Neural progenitor cell (in vitro differentiated cells): ENCODE data around the gene SLC24A4. TPM values are rescaled to one million over a fixed set of nuclear protein-coding genes. Genes with fewer than 3 reads are reported as not detected.

Source experiments
- DNase-seq: peaks from one replicate; pipeline ENCODE4 v3.0.0-alpha.2; 2016; ENCODE audit warnings: low spot score
- H2AFZ ChIP-seq: fragments of 200-600 bp; sonication (generic); replicated peaks from 2 replicates; pipeline ENCODE4 v1.6.1; 2016; ENCODE audit warnings: antibody characterized with exemption
- H3F3A ChIP-seq: fragments of 200-600 bp; sonication (generic); 2 replicates; pipeline ENCODE4 v1.6.1; 2016; ENCODE audit warnings: antibody characterized with exemption, low read depth
- H3K27ac ChIP-seq: fragments of 200-600 bp; sonication (generic); 2 replicates; pipeline ENCODE4 v1.5.1; 2016; ENCODE audit warnings: mild to moderate bottlenecking
- H3K27me3 ChIP-seq: fragments of 200-600 bp; sonication (generic); 2 replicates; pipeline ENCODE4 v1.6.1; 2016; ENCODE audit warnings: mild to moderate bottlenecking, moderate library complexity
- H3K36me3 ChIP-seq: fragments of 200-600 bp; sonication (generic); 2 replicates; pipeline ENCODE4 v1.5.1; 2016
- H3K4me1 ChIP-seq: fragments of 200-600 bp; sonication (generic); 2 replicates; pipeline ENCODE4 v1.6.1; 2016; ENCODE audit warnings: mixed run types
- H3K4me2 ChIP-seq: fragments of 200-600 bp; sonication (generic); 2 replicates; pipeline ENCODE4 v1.6.1; 2016
- H3K4me3 ChIP-seq: fragments of 200-600 bp; sonication (generic); 2 replicates; pipeline ENCODE4 v1.5.1; 2016
- H3K79me2 ChIP-seq: fragments of 200-600 bp; sonication (generic); 2 replicates; pipeline ENCODE4 v1.6.1; 2016; ENCODE audit warnings: low read depth
- H3K9ac ChIP-seq: fragments of 200-600 bp; sonication (generic); 2 replicates; pipeline ENCODE4 v1.6.1; 2016
- H3K9me3 ChIP-seq: fragments of 200-600 bp; sonication (generic); 2 replicates; pipeline ENCODE4 v1.5.1; 2016; ENCODE audit warnings: low read depth
- H4K20me1 ChIP-seq: fragments of 200-600 bp; sonication (generic); 2 replicates; pipeline ENCODE4 v1.6.1; 2016; ENCODE audit warnings: low read depth
- H3K27ac Mint-ChIP-seq: 3 replicates; pipeline ENCODE4 v1.8.0; 2021; ENCODE audit warnings: mixed read lengths
- H3K27me3 Mint-ChIP-seq: 2 replicates; pipeline ENCODE4 v1.8.0; 2022; ENCODE audit warnings: low read depth, mild to moderate bottlenecking, inconsistent platforms, moderate library complexity, mixed read lengths; ENCODE audit not compliant: insufficient read depth
- H3K36me3 Mint-ChIP-seq: 3 replicates; pipeline ENCODE4 v1.8.0; 2021; ENCODE audit warnings: mixed read lengths
- H3K4me1 Mint-ChIP-seq: 3 replicates; pipeline ENCODE4 v1.8.0; 2021; ENCODE audit warnings: mixed read lengths
- H3K4me3 Mint-ChIP-seq: 3 replicates; pipeline ENCODE4 v1.8.0; 2021; ENCODE audit warnings: mild to moderate bottlenecking, moderate library complexity, mixed read lengths
- H3K9me3 Mint-ChIP-seq: 3 replicates; pipeline ENCODE4 v1.8.0; 2020; ENCODE audit warnings: mixed read lengths
- EZH2 ChIP-seq: fragments of 200-600 bp; sonication (generic); IDR thresholded peaks from 2 replicates; pipeline ENCODE4 v1.6.1; 2017; ENCODE audit warnings: antibody characterized with exemption, mild to moderate bottlenecking, moderate library complexity
- EZH2phosphoT487 ChIP-seq: fragments of 200-600 bp; sonication (generic); IDR thresholded peaks from 2 replicates; pipeline ENCODE4 v1.6.1; 2017; ENCODE audit warnings: antibody characterized with exemption
- total RNA-seq: library from RNA; depleted of rRNA; stranded (reverse); fragments of >200 nt; gene quantifications from 2 replicates; pipeline ENCODE4 v1.2.3, GENCODE V29; 2015; ENCODE audit warnings: low replicate concordance
- TF ChIP-seq, protein P1 (sequence below): fragments of 200-600 bp; sonication (generic); IDR thresholded peaks from 2 replicates; pipeline ENCODE4 v1.5.1; 2017; ENCODE audit warnings: antibody characterized with exemption, mild to moderate bottlenecking

The SLC24A4 gene
- total RNA-seq, 1 donor from 2014 or later, result 0.73 TPM

- no peak overlapping the region for H2AFZ ChIP-seq
- no peak for DNase-seq
- no peaks in the 10 kb centered on the region for H4K20me1 ChIP-seq
- Mint-ChIP-seq H3K36me3 (no peaks in the 10 kb centered on the region), H3K9me3 (peaks cover 20% of the 10 kb centered on the region), H3K27me3 (peaks cover 3% of the 10 kb centered on the region), H3K27ac (no peak overlapping the region), H3K4me3 (no peak overlapping the region), H3K4me1 (peaks cover 10% of the 10 kb centered on the region)
- H3K79me2 ChIP-seq, result no peaks in the 10 kb centered on the region
- H3K4me1 ChIP-seq, result no peaks in the 10 kb centered on the region
- no peak overlapping the region for H3K4me3 ChIP-seq
- no peaks in the 10 kb centered on the region for H3K9me3 ChIP-seq
- no peaks in the 10 kb centered on the region for H3K27me3 ChIP-seq
- no peak overlapping the region for H3K27ac ChIP-seq
- H3K4me2 ChIP-seq, result no peak overlapping the region
- no peaks in the 10 kb centered on the region for H3K36me3 ChIP-seq
- no peak for TF ChIP-seq EZH2phosphoT487
- TF ChIP-seq EZH2, result no peak
- TF ChIP-seq, protein P1, sequence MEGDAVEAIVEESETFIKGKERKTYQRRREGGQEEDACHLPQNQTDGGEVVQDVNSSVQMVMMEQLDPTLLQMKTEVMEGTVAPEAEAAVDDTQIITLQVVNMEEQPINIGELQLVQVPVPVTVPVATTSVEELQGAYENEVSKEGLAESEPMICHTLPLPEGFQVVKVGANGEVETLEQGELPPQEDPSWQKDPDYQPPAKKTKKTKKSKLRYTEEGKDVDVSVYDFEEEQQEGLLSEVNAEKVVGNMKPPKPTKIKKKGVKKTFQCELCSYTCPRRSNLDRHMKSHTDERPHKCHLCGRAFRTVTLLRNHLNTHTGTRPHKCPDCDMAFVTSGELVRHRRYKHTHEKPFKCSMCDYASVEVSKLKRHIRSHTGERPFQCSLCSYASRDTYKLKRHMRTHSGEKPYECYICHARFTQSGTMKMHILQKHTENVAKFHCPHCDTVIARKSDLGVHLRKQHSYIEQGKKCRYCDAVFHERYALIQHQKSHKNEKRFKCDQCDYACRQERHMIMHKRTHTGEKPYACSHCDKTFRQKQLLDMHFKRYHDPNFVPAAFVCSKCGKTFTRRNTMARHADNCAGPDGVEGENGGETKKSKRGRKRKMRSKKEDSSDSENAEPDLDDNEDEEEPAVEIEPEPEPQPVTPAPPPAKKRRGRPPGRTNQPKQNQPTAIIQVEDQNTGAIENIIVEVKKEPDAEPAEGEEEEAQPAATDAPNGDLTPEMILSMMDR, result no peak
- no peak overlapping the region for H3K9ac ChIP-seq
- H3F3A ChIP-seq, result no peaks in the 10 kb centered on the region
Observed at GRCh38 chr14:92470215-92470614, 147.2 kb downstream of the SLC24A4 start.

DNA sequence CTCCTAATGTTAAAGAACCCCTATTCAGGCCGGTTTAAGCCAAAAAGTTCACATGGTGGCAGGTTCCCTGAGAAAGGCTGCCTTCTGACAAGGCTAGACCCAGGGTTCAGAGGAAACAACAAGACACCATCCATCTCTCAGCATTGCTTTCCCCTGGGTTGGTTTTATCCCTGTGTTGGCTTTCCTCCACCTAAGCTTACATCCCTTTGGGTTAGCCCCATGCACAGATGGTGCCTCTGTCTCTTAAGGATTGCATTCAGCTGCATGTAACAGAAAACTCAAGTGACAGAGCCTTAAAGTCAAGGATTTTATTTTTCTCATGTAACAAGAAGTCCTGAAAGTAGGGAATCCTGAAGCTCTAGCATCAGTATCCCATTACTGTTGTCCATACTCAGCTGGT lies 147.8 kb downstream of the SLC24A4 start:
- H3K27me3 ChIP-seq, result no peaks in the 10 kb centered on the region
- peaks cover 20% of the 10 kb centered on the region for H3K9me3 Mint-ChIP-seq
- no peak overlapping the region for H3K27ac Mint-ChIP-seq
- TF ChIP-seq EZH2 (no peak), EZH2phosphoT487 (no peak)
- TF ChIP-seq, protein P1, result no peak
- H3K4me3 ChIP-seq, result no peak overlapping the region
- H3K9me3 ChIP-seq, result no peaks in the 10 kb centered on the region
- peaks cover 10% of the 10 kb centered on the region for H3K4me1 Mint-ChIP-seq
- H4K20me1 ChIP-seq, result no peaks in the 10 kb centered on the region
- peaks cover 3% of the 10 kb centered on the region for H3K27me3 Mint-ChIP-seq
- H3K9ac ChIP-seq, result no peak overlapping the region
- H3K4me3 Mint-ChIP-seq, result no peak overlapping the region
- H2AFZ ChIP-seq, result no peak overlapping the region
- no peak for DNase-seq
- H3K4me1 ChIP-seq, result no peaks in the 10 kb centered on the region
- H3K36me3 ChIP-seq, result no peaks in the 10 kb centered on the region
- no peaks in the 10 kb centered on the region for H3K79me2 ChIP-seq
- H3K27ac ChIP-seq, result no peak overlapping the region
- H3F3A ChIP-seq, result no peaks in the 10 kb centered on the region
- no peaks in the 10 kb centered on the region for H3K36me3 Mint-ChIP-seq
- no peak overlapping the region for H3K4me2 ChIP-seq

- no peak overlapping the region for H3K27ac ChIP-seq
- no peak for TF ChIP-seq EZH2phosphoT487
- TF ChIP-seq EZH2, result no peak
- TF ChIP-seq, protein P1, result no peak
- H3K79me2 ChIP-seq, result no peaks in the 10 kb centered on the region
- H2AFZ ChIP-seq, result no peak overlapping the region
- H3F3A ChIP-seq, result no peaks in the 10 kb centered on the region
- Mint-ChIP-seq H3K4me1 (peaks cover 10% of the 10 kb centered on the region), H3K27me3 (peaks cover 3% of the 10 kb centered on the region), H3K27ac (peak overlapping the region; percentile 78), H3K4me3 (no peak overlapping the region), H3K9me3 (peaks cover 20% of the 10 kb centered on the region), H3K36me3 (no peaks in the 10 kb centered on the region)
- no peaks in the 10 kb centered on the region for H4K20me1 ChIP-seq
- H3K4me1 ChIP-seq, result no peaks in the 10 kb centered on the region
- no peak overlapping the region for H3K4me3 ChIP-seq
- H3K27me3 ChIP-seq, result no peaks in the 10 kb centered on the region
- H3K36me3 ChIP-seq, result no peaks in the 10 kb centered on the region
- DNase-seq, result no peak
- H3K4me2 ChIP-seq, result no peak overlapping the region
- no peak overlapping the region for H3K9ac ChIP-seq
- no peaks in the 10 kb centered on the region for H3K9me3 ChIP-seq
Observed at GRCh38 chr14:92471919-92472318, 149.0 kb downstream of the SLC24A4 start.
